ENCODE data around the gene PGM1. TPM values are rescaled to one million over a fixed set of nuclear protein-coding genes. Genes with fewer than 3 reads are reported as not detected.

The PGM1 gene
- total and polyA plus RNA-seq, 9 of the 15 experiments (the other 6 are each of a cell fraction or from before 2014, with no cell fraction given), result 0.03 to 0.31 (median 0.09) TPM; not detected in 5

- ChIA-PET CTCF (ENCODE audit: low intra/inter-chr PET ratio) (no interaction called here), POLR2A (no interaction called here)
- H3K9me1 ChIP-seq (ENCODE audit: control insufficient read depth, insufficient read depth, low read length), result no peaks in the 10 kb centered on the region
- no peak overlapping the region for H3K27ac ChIP-seq (ENCODE audit: extremely low read depth, low read depth, low read length)
- TF ChIP-seq TBL1XR1 (IDR thresholded peaks at IDR 0.05; ENCODE audit: low read length in 2 of 2) (no peak), NELFE (IDR thresholded peaks at IDR 0.05; ENCODE audit: insufficient read depth, insufficient read length) (no peak), ZNF77 (CRISPR knock-in tag; IDR thresholded peaks at IDR 0.05) (no peak), NR2F6 (CRISPR knock-in tag; IDR thresholded peaks at IDR 0.05) (no peak), ATF1 (CRISPR knock-in tag; IDR thresholded peaks at IDR 0.05) (no peak), ATF1 (tag; IDR thresholded peaks at IDR 0.05) (no peak), KHSRP (IDR thresholded peaks at IDR 0.05) (no peak), NFYB (IDR thresholded peaks at IDR 0.05; ENCODE audit: extremely low read depth, insufficient read length) (no peak), CBFA2T3 (IDR thresholded peaks at IDR 0.05) (no peak), STAT5B (CRISPR knock-in tag; IDR thresholded peaks at IDR 0.05) (no peak), ZFPM2 (CRISPR knock-in tag; IDR thresholded peaks at IDR 0.05) (no peak), AFF1 (IDR thresholded peaks at IDR 0.05; ENCODE audit: low read depth in 1 of 2, partially characterized antibody in 2 of 2) (no peak), ZC3H11A (IDR thresholded peaks at IDR 0.05; ENCODE audit: low read depth, low read length) (no peak), TCF7 (IDR thresholded peaks at IDR 0.05; ENCODE audit: borderline replicate concordance) (no peak), NFATC3 (IDR thresholded peaks at IDR 0.05) (no peak)
- H3K9me3 ChIP-seq (replicated peaks; ENCODE audit: control insufficient read depth, insufficient read depth, low read depth, low read length), result no peaks in the 10 kb centered on the region
- no peak for FAIRE-seq
- in situ Hi-C loops (cut with MboI) (no loop called here), intact Hi-C loops (cut with micrococcal nuclease) (no loop called here)
- peaks cover 5 to 10% of the 10 kb centered on the region in 2 experiments; a peak in 4 of 5 replicates for H3K27me3 ChIP-seq (ENCODE audit: control insufficient read depth in 2 of 2, insufficient read depth in 2 of 2, low read length in 2 of 2)
- no peaks in the 10 kb centered on the region for H4K20me1 ChIP-seq (replicated peaks; ENCODE audit: control insufficient read depth, insufficient read depth, low read length)
- 2% methylated on average over 4 of the region's 4 CpGs for WGBS (ENCODE audit: insufficient coverage, low coverage, missing lambda C conversion rate)
- DNase-seq (ENCODE audit: extremely low read depth in 1 of 4, low spot score in 3 of 4), result no peak
- no peak overlapping the region for H3K4me3 ChIP-seq
- H3K36me3 ChIP-seq (ENCODE audit: control insufficient read depth, insufficient read depth, low read length), result no peaks in the 10 kb centered on the region
- BruUV-seq (replicated peaks), result no TSS peak
- no peaks in the 10 kb centered on the region for H3K4me1 ChIP-seq (replicated peaks in 1 of 2; ENCODE audit: control insufficient read depth in 2 of 2, insufficient read depth in 2 of 2, low read length in 2 of 2)
- no peak for ATAC-seq
- no peak overlapping the region for H3K9ac ChIP-seq (ENCODE audit: insufficient read depth in 1 of 2, low read depth in 2 of 2, low read length in 2 of 2)
- H2AFZ ChIP-seq (ENCODE audit: low read depth, low read length), result no peak overlapping the region
- no peaks in the 10 kb centered on the region for H3K79me2 ChIP-seq (ENCODE audit: control insufficient read depth, insufficient read depth, low read length)
- no peak overlapping the region for H3K4me2 ChIP-seq (ENCODE audit: insufficient read depth, low read length)
Observed at GRCh38 chr1:63634471-63634870, 41.3 kb downstream of the PGM1 start.

Data from K562 (cell line).